ENCODE results near the gene PCDHGA8. TPM values are rescaled to one million over a fixed set of nuclear protein-coding genes. Genes with fewer than 3 reads are reported as not detected.
"Not testable (repeated sequence)": the region's sequence is repeated elsewhere in the genome, so short reads cannot be mapped to it uniquely, and the experiment has no call there.

Gene PCDHGA8
- total RNA-seq, 1 donor from 2014 or later, result 1.0 TPM

DNA sequence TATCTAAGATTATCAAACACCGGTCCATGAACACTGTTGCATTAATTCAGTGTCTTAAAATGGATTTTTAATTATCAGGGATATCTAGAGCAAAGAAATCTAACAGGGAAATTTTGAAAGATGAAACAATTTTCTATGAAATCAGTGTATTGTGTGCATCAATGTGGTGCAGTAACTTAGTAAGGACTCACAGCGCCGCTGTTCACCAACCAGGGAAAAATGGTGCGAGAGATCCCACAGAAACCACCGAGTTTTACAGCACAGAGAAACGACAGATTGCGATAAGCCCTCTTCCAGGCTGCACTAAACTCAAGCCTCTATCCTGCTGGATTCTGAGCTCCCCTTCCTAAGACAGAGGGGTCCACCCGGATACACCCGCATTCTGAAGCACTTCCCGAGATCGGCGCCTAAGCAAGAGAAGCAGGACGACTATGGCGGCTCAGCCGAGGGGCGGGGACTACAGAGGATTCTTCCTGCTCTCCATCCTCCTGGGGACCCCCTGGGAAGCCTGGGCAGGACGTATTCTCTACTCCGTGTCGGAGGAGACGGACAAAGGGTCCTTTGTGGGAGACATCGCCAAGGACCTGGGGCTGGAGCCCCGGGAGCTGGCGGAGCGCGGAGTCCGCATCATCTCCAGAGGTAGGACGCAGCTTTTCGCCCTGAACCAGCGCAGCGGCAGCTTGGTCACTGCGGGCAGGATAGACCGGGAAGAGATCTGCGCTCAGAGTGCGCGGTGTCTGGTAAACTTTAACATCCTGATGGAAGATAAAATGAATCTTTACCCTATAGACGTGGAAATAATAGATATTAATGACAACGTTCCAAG, 9.8 kb upstream of the PCDHGA8 start, which contains the start of gene PCDHGA7:
Gene PCDHGA7 (plus strand): TSS at position 274 of the 826 bp plus-strand sequence. CDS start 158 bp downstream, at position 432.
- H3K36me3 ChIP-seq (ENCODE audit: control insufficient read depth, insufficient read depth, low read length), result no peaks in the 10 kb centered on the region
- TF ChIP-seq, protein P1, sequence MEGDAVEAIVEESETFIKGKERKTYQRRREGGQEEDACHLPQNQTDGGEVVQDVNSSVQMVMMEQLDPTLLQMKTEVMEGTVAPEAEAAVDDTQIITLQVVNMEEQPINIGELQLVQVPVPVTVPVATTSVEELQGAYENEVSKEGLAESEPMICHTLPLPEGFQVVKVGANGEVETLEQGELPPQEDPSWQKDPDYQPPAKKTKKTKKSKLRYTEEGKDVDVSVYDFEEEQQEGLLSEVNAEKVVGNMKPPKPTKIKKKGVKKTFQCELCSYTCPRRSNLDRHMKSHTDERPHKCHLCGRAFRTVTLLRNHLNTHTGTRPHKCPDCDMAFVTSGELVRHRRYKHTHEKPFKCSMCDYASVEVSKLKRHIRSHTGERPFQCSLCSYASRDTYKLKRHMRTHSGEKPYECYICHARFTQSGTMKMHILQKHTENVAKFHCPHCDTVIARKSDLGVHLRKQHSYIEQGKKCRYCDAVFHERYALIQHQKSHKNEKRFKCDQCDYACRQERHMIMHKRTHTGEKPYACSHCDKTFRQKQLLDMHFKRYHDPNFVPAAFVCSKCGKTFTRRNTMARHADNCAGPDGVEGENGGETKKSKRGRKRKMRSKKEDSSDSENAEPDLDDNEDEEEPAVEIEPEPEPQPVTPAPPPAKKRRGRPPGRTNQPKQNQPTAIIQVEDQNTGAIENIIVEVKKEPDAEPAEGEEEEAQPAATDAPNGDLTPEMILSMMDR (IDR thresholded peaks at IDR 0.05; ENCODE audit: insufficient read depth, low read length, poor library complexity, severe bottlenecking), result peak; percentile 28
- no peak for DNase-seq (ENCODE audit: low read depth)

DNA sequence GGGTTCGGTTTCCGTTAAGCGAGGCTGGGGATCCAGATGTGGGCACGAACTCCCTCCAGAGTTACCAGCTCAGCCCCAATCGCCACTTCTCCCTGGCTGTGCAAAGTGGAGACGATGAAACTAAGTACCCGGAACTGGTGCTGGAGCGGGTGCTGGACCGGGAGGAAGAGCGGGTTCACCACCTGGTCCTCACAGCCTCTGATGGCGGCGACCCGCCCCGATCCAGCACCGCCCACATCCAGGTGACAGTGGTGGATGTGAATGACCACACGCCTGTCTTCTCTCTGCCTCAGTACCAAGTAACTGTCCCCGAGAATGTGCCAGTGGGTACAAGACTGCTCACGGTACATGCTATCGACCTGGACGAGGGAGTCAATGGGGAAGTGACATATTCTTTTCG, 9.1 kb upstream of the PCDHGA8 start:
- TF ChIP-seq, protein P1 (IDR thresholded peaks at IDR 0.05; ENCODE audit: insufficient read depth, low read length, poor library complexity, severe bottlenecking), result no peak

More for the DNA sequence above, 9.8 kb upstream of the PCDHGA8 start, which contains the start of gene PCDHGA7:
- Histone ChIP-seq H3K4me3 (ENCODE audit: low read depth, low read length) (peak within 1 kb of the TSS; percentile 43), H3K27me3 (ENCODE audit: control insufficient read depth, insufficient read depth, low read length) (peaks cover 9% of the 10 kb centered on the region)

DNA sequence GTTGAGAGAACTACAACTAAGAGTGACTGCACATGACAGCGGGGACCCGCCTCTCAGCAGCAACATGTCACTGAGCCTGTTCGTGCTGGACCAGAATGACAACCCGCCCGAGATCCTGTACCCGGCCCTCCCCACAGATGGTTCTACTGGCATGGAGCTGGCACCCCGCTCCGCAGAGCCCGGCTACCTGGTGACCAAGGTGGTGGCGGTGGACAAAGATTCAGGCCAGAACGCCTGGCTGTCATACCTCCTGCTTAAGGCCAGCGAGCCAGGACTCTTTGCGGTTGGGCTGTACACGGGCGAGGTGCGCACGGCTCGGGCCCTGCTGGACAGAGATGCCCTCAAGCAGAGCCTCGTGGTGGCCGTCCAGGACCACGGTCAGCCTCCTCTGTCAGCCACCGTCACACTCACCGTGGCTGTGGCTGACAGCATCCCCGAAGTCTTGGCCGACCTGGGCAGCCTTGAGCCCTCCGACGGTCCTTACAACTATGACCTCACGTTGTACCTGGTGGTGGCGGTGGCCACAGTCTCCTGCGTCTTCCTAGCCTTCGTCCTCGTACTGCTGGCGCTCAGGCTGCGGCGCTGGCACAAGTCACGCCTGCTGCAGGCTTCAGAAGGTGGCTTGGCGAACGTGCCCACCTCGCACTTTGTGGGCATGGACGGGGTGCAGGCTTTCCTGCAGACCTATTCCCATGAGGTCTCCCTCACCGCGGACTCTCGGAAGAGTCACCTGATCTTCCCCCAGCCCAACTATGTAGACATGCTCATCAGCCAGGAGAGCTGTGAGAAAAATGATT, 7.8 kb upstream of the PCDHGA8 start:
- TF ChIP-seq, protein P1 (IDR thresholded peaks at IDR 0.05; ENCODE audit: insufficient read depth, low read length, poor library complexity, severe bottlenecking), result no peak
- H3K27me3 ChIP-seq (ENCODE audit: control insufficient read depth, insufficient read depth, low read length), result peaks cover 16% of the 10 kb centered on the region
- H3K36me3 ChIP-seq (ENCODE audit: control insufficient read depth, insufficient read depth, low read length), result no peaks in the 10 kb centered on the region
- no peak for DNase-seq (ENCODE audit: low read depth)
- H3K4me3 ChIP-seq (ENCODE audit: low read depth, low read length), result no peak overlapping the region

More for the DNA sequence above, 9.1 kb upstream of the PCDHGA8 start:
- DNase-seq (ENCODE audit: low read depth), result no peak
- H3K27me3 ChIP-seq (ENCODE audit: control insufficient read depth, insufficient read depth, low read length), result peaks cover 9% of the 10 kb centered on the region
- no peak overlapping the region for H3K4me3 ChIP-seq (ENCODE audit: low read depth, low read length)
- H3K36me3 ChIP-seq (ENCODE audit: control insufficient read depth, insufficient read depth, low read length), result no peaks in the 10 kb centered on the region

DNA sequence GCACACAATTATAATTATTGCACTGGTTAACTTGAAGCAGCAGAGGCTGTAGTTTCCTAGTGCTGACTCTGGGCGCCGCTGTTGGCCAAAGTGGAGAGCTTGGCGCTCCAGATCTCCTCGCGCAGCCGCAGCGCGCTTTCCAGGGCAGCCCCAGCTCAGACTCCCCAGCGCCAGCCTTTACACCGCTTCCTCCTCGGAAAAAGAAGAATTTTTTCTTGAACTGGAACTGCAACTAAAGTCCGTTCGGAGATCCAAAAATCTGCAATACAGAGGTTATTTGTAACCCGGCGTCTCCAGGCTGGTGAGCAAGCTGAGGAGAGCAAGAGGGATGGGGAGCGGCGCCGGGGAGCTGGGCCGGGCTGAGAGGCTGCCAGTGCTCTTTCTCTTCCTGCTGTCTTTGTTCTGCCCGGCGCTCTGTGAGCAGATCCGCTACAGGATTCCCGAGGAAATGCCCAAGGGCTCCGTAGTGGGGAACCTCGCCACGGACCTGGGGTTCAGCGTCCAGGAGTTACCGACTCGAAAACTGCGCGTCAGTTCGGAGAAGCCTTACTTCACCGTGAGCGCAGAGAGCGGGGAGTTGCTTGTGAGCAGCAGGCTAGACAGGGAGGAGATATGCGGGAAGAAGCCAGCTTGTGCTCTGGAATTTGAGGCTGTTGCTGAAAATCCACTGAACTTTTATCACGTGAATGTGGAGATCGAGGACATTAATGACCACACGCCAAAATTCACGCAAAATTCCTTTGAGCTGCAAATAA, 4.7 kb upstream of the PCDHGA8 start, which contains the start of gene PCDHGB4:
Gene PCDHGB4 (plus strand): TSS at position 142 of the 755 bp plus-strand sequence. CDS start 187 bp downstream, at position 329.
- TF ChIP-seq, protein P1 (IDR thresholded peaks at IDR 0.05; ENCODE audit: insufficient read depth, low read length, poor library complexity, severe bottlenecking), result peak; percentile 40
- peak within 1 kb of the TSS; percentile 21 for H3K4me3 ChIP-seq (ENCODE audit: low read depth, low read length)

DNA sequence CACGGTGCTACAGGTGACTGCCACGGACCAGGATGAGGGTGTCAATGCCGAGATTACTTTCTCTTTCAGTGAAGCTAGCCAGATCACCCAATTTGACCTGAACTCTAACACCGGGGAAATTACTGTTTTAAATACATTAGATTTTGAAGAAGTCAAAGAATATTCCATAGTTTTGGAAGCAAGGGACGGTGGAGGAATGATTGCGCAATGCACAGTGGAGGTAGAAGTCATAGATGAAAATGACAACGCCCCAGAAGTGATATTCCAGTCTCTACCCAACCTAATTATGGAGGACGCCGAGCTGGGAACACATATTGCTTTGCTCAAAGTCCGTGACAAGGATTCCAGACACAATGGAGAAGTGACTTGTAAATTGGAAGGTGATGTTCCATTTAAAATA, 3.8 kb upstream of the PCDHGA8 start:
- H3K4me3 ChIP-seq (ENCODE audit: low read depth, low read length), result no peak overlapping the region
- DNase-seq (ENCODE audit: low read depth), result no peak
- TF ChIP-seq, protein P1 (IDR thresholded peaks at IDR 0.05; ENCODE audit: insufficient read depth, low read length, poor library complexity, severe bottlenecking), result no peak

More for the DNA sequence above, 4.7 kb upstream of the PCDHGA8 start, which contains the start of gene PCDHGB4:
- H3K27me3 ChIP-seq (ENCODE audit: control insufficient read depth, insufficient read depth, low read length), result peaks cover 15% of the 10 kb centered on the region
- not testable (repeated sequence) for H3K36me3 ChIP-seq (ENCODE audit: control insufficient read depth, insufficient read depth, low read length); DNase-seq (ENCODE audit: low read depth)

More for the DNA sequence above, 3.8 kb upstream of the PCDHGA8 start:
- no peaks in the 10 kb centered on the region for H3K36me3 ChIP-seq (ENCODE audit: control insufficient read depth, insufficient read depth, low read length)
- H3K27me3 ChIP-seq (ENCODE audit: control insufficient read depth, insufficient read depth, low read length), result peaks cover 15% of the 10 kb centered on the region

All from kidney epithelial cell (primary cell).